EH (cell line): ENCODE results near the gene ASPSCR1.

Experiments used
- DNase-seq: peaks from one replicate; pipeline ENCODE4 v3.0.0-alpha.2; 2015; ENCODE audit warnings: low read depth

ASPSCR1 gene

GRCh38 chr17:81999976-82000802 is 22.8 kb downstream of the ASPSCR1 start:
- no peak for DNase-seq

- no peak for DNase-seq
Observed at GRCh38 chr17:82000803-82001570, 23.6 kb downstream of the ASPSCR1 start.

- no peak for DNase-seq
Observed at GRCh38 chr17:82001571-82002056, 24.2 kb downstream of the ASPSCR1 start.

- DNase-seq = peak; percentile 98
Observed at GRCh38 chr17:82003411-82004381, 26.3 kb downstream of the ASPSCR1 start.

- no peak for DNase-seq
Observed at GRCh38 chr17:82004517-82005455, 27.4 kb downstream of the ASPSCR1 start.

GRCh38 chr17:82005701-82006348 is 28.4 kb downstream of the ASPSCR1 start:
- no peak for DNase-seq

- DNase-seq = peak; percentile 61
Observed at GRCh38 chr17:82006468-82007227, 29.2 kb downstream of the ASPSCR1 start.

- DNase-seq = no peak
Observed at GRCh38 chr17:82007228-82007494, 29.7 kb downstream of the ASPSCR1 start.

GRCh38 chr17:82007495-82008257 is 30.2 kb downstream of the ASPSCR1 start:
- no peak for DNase-seq

- no peak for DNase-seq
Observed at GRCh38 chr17:82008258-82008940, 31.0 kb downstream of the ASPSCR1 start.

GRCh38 chr17:82008941-82009405 is 31.5 kb downstream of the ASPSCR1 start:
- DNase-seq = no peak

GRCh38 chr17:82009413-82009812 is 32.0 kb downstream of the ASPSCR1 start:
- no peak for DNase-seq

GRCh38 chr17:82010575-82011525 is 33.4 kb downstream of the ASPSCR1 start:
- no peak for DNase-seq

GRCh38 chr17:82011617-82012187 is 34.3 kb downstream of the ASPSCR1 start:
- DNase-seq = no peak

GRCh38 chr17:82012261-82012639 is 34.8 kb downstream of the ASPSCR1 start:
- DNase-seq = no peak

- peak; percentile 60 for DNase-seq
Observed at GRCh38 chr17:82012640-82013295, 35.3 kb downstream of the ASPSCR1 start.
